RWPE1 (cell line): ENCODE results near the gene NOSIP.
A peak's percentile ranks its signal among the peaks of the same experiment; 100 is the strongest.

ENCODE experiments used
- CTCF ChIA-PET: fragments of 350-600 bp; sonication (Branson Sonifier 250); formaldehyde crosslinking; extraction: SDS; loops from one replicate; lab custom pipeline; 2021; lab: Yijun Ruan, JAX
- POLR2A ChIA-PET: fragments of 400-600 bp; formaldehyde crosslinking; extraction: SDS; loops from one replicate; lab custom pipeline; 2020; ENCODE audit warnings: antibody characterized with exemption; ENCODE audit not compliant: low non-redundant PET; lab: Yijun Ruan, JAX
- DNase-seq: peaks from one replicate; pipeline ENCODE4 v3.0.0; 2012; ENCODE audit warnings: low spot score
- H3K27ac ChIP-seq: fragments of 450-650 bp; 2 replicates; pipeline ENCODE4 v1.5.1; 2017
- CTCF ChIP-seq: fragments of 450-650 bp; conservative IDR thresholded peaks from 2 replicates; pipeline ENCODE4 v1.5.1; 2017; ENCODE audit warnings: low read depth, mild to moderate bottlenecking

Gene NOSIP

GRCh38 chr19:49566302-49566701 is 14.1 kb downstream of the NOSIP start:
- H3K27ac ChIP-seq: no peak overlapping the region
- no peak for DNase-seq
- ChIA-PET CTCF (no interaction called here), POLR2A (no interaction called here)
- no peak for TF ChIP-seq CTCF

GRCh38 chr19:49565261-49565660 is 15.1 kb downstream of the NOSIP start:
- no peak for TF ChIP-seq CTCF
- ChIA-PET CTCF (no interaction called here), POLR2A (no interaction called here)
- DNase-seq: no peak
- peak overlapping the region; percentile 51 for H3K27ac ChIP-seq

GRCh38 chr19:49564616-49565045 is 15.7 kb downstream of the NOSIP start:
- CTCF ChIA-PET: no interaction called here
- DNase-seq: no peak
- H3K27ac ChIP-seq: peak overlapping the region; percentile 51
- TF ChIP-seq CTCF: no peak
- POLR2A ChIA-PET: no interaction called here

- CTCF ChIA-PET: interaction anchor here (0.8 to 3.0 kb wide), 3 partner anchors 10 to 26 kb away, joined by 3 to 9 read pairs (median 4); no protein-coding TSS in a partner anchor
- no peak for DNase-seq
These were observed 19.9 kb downstream of the NOSIP start for GRCh38 chr19:49560358-49560900.

GRCh38 chr19:49559928-49560327 is 20.4 kb downstream of the NOSIP start:
- DNase-seq: no peak
- POLR2A ChIA-PET: no interaction called here
- peak overlapping the region; percentile 12; the same call in 1 of the 2 replicates for H3K27ac ChIP-seq
- TF ChIP-seq CTCF: no peak
- CTCF ChIA-PET: interaction anchor here (3.0 kb wide), 1 partner anchor 13 kb away, joined by 9 read pairs; no protein-coding TSS in a partner anchor

More at GRCh38 chr19:49560358-49560900, 19.9 kb downstream of the NOSIP start:
- TF ChIP-seq CTCF: no peak
- POLR2A ChIA-PET: no interaction called here
- no peak overlapping the region; the same call in 1 of the 2 replicates for H3K27ac ChIP-seq

- no peak for TF ChIP-seq CTCF
- CTCF ChIA-PET: interaction anchor here (0.6 to 3.0 kb wide), 3 partner anchors 11 to 234 kb away, joined by 5 to 10 read pairs (median 9); no protein-coding TSS in a partner anchor
- DNase-seq: no peak
- H3K27ac ChIP-seq: 0 out of 2 replicates have a peak overlapping the region, but pooled peaks have one; percentile 41
- POLR2A ChIA-PET: no interaction called here
These were observed 20.9 kb downstream of the NOSIP start for GRCh38 chr19:49559443-49559842.
